Uterus (tissue), 2 donors: ENCODE results near the gene SOWAHA.

Experiments
- POLR2A ChIP-seq, 2 donors: fragments of 450-650 bp; IDR thresholded peaks; one replicate each; pipeline ENCODE4 v1.6.1; 2016; ENCODE audit warnings: antibody characterized with exemption in 2 of 2, mild to moderate bottlenecking in 1 of 2, moderate library complexity in 1 of 2
- TF ChIP-seq, protein P1 (sequence below), 4 experiments: fragments of 200-600 bp in 2 of 4; fragments of 450-650 bp in 2 of 4; sonication (generic) in 2 of 4; IDR thresholded peaks; one replicate each; pipeline ENCODE4 v1.5.1; 2016 to 2019; ENCODE audit warnings: antibody characterized with exemption in 4 of 4, mild to moderate bottlenecking in 2 of 4, moderate library complexity in 1 of 4

DNA sequence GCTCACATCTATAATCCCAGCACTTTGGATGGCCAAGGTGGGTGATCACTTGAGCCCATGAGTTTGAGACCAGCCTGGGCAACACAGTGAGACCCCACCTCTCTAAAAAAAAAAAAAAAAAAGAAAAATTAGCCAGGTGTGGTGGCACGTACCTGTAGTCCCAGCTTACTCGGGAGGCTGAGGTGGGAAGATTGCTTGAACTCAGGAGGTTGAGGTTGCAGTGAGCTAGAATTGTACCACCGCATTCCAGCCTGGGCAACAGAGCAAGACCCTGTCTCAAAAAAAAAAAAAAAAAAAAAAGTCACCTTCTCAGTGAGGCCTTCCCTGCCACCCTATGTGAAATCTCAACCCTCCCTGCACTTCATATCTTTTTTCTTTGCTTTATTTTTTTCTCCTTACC is 22.1 kb upstream of the SOWAHA start:
- TF ChIP-seq, protein P1, sequence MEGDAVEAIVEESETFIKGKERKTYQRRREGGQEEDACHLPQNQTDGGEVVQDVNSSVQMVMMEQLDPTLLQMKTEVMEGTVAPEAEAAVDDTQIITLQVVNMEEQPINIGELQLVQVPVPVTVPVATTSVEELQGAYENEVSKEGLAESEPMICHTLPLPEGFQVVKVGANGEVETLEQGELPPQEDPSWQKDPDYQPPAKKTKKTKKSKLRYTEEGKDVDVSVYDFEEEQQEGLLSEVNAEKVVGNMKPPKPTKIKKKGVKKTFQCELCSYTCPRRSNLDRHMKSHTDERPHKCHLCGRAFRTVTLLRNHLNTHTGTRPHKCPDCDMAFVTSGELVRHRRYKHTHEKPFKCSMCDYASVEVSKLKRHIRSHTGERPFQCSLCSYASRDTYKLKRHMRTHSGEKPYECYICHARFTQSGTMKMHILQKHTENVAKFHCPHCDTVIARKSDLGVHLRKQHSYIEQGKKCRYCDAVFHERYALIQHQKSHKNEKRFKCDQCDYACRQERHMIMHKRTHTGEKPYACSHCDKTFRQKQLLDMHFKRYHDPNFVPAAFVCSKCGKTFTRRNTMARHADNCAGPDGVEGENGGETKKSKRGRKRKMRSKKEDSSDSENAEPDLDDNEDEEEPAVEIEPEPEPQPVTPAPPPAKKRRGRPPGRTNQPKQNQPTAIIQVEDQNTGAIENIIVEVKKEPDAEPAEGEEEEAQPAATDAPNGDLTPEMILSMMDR (IDR thresholded peaks at IDR 0.05): no peak
- no peak for TF ChIP-seq POLR2A (IDR thresholded peaks at IDR 0.05)
